ENCODE measurements around the gene SGIP1.

The SGIP1 gene, protein sequence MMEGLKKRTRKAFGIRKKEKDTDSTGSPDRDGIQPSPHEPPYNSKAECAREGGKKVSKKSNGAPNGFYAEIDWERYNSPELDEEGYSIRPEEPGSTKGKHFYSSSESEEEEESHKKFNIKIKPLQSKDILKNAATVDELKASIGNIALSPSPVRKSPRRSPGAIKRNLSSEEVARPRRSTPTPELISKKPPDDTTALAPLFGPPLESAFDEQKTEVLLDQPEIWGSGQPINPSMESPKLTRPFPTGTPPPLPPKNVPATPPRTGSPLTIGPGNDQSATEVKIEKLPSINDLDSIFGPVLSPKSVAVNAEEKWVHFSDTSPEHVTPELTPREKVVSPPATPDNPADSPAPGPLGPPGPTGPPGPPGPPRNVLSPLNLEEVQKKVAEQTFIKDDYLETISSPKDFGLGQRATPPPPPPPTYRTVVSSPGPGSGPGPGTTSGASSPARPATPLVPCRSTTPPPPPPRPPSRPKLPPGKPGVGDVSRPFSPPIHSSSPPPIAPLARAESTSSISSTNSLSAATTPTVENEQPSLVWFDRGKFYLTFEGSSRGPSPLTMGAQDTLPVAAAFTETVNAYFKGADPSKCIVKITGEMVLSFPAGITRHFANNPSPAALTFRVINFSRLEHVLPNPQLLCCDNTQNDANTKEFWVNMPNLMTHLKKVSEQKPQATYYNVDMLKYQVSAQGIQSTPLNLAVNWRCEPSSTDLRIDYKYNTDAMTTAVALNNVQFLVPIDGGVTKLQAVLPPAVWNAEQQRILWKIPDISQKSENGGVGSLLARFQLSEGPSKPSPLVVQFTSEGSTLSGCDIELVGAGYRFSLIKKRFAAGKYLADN

DNA sequence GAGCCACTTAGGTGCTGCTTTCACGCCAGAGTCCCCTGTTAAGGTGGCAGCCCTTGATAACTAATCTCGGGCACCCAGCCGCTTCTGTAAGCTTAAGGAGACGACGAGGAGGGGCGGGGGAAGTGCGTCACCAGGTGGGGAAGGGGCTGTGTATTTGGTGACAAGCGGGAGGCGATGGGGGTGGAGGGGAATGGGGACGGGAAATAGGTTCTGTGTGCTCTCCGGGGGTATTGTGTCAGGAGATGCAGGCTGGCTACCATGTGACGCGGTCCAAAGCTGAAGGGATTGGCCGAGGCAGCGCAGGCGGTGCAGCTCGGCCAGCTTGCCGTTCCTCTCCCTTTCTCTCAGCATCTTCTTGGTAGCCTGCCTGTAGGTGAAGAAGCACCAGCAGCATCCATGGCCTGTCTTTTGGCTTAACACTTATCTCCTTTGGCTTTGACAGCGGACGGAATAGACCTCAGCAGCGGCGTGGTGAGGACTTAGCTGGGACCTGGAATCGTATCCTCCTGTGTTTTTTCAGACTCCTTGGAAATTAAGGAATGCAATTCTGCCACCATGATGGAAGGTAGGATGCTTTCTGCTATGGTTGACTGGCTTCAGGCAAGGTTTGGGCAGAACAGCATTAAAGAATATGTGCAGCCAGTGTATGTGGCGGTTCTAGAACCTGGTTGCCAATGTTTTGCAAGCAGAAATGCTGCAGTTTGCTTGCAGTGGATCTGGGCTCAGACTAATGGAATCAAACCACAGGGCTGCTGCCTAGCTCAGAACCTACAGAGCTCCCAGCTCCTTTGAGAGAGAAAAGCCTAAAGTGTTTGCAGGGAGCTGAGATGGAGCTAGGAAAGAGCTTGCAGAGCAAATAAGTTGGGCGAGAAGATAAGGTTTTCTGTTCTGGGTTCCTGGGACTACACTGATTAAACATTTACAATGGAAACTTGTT is at the start of gene SGIP1:
TSS of gene SGIP1 (plus strand) at position 350 of the 937 bp plus-strand sequence. CDS start at position 556, 206 bp downstream.
- DNase-seq: peak in 55 of 56 donors; percentile 26 to 90 (median 77)

DNA sequence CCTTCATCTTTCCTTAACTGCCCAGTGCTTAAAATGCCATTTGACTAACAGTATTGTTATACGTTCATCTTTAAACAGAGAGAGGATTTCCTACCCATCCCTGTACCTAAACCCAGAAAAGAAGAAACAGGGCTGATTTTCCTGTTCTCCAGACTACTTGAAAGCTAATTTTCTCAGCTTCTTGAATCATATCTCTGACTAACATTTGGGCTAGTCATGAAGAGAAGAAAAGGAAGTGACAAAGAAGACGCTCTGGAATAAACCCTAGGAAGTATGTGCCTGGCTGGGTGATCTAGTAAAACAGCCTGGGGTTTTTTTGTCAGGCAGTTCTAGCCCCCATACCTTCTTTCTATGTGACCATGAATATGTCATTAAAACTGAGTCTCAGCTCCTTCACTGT is 44.8 kb upstream of the SGIP1 start:
- no peak for DNase-seq

DNA sequence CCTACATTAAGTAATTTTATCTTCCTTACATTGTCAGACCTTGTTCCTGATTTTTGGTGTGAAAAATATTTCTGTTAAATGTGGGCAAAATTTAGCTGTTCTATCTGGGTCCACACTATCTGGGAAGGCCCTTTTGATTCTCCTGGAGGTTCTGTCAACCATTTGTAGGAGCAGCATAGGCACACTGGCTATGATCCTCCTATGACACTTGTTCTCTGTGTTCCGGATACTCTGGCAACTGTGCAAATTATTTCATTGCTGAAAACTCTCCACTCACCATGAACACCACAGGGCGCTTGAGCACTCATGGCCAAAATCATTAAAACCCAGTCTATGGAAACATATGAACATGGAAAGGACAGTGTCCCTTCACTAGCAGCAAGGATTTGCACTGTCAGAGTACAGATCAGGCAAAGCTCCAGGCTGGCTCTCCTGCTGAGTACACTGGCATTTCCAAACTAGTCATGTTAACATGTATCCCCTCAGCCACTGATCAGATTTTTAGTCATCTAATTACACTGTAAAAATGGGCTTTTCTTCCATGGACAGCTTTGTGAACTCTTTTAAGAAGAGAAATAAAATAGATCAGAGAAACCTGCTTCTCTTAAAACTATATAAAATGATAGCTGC is 43.9 kb upstream of the SGIP1 start:
- DNase-seq: no peak

GRCh38 chr1:66490816-66491215 is 43.1 kb upstream of the SGIP1 start:
- no peak for DNase-seq

DNA sequence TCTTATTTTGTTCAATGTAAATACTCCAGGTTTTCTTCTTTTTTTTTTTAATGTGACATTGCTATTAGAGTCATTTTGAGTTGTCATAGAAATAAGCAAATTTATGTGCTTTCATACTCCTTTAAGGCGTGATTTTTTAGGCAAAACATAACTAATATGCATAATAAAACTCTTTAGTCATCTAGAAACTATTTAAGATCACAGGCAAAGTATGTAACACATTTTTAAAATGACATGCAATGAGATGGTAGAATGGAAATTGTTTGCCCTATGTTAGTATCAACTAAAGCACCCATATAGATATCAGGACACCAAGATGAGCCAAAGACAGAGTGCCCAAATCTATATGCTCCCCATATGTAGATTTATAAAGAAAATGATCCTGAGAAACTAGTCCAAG is 41.5 kb upstream of the SGIP1 start:
- DNase-seq: no peak

GRCh38 chr1:66493731-66494130 is 40.2 kb upstream of the SGIP1 start:
- DNase-seq: no peak

- DNase-seq: no peak
Measured at GRCh38 chr1:66494482-66494881, 39.5 kb upstream of the SGIP1 start.

GRCh38 chr1:66495495-66495894 is 38.5 kb upstream of the SGIP1 start:
- DNase-seq: no peak

DNA sequence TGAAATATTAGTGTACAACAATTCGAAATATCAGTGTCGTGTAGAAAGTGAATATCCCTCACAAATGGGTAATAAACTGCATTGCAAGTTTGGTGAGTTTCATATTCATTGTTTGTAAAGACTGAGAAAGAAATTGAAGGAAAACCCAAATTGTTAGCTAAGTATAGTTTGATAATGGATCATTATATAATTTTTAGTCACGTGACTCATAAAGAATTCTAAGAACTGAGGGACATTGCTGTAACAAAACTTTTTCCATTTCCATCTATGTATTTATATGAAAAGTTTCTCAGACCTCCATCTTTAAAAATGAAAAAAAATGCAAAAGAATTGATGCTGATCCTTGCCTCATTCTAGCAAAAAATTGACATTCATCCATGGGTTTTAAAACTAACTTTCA is 36.0 kb upstream of the SGIP1 start:
- DNase-seq: no peak

GRCh38 chr1:66500301-66500700 is 33.7 kb upstream of the SGIP1 start:
- no peak for DNase-seq

- DNase-seq: no peak
Measured at GRCh38 chr1:66502086-66502485, 31.9 kb upstream of the SGIP1 start.

DNA sequence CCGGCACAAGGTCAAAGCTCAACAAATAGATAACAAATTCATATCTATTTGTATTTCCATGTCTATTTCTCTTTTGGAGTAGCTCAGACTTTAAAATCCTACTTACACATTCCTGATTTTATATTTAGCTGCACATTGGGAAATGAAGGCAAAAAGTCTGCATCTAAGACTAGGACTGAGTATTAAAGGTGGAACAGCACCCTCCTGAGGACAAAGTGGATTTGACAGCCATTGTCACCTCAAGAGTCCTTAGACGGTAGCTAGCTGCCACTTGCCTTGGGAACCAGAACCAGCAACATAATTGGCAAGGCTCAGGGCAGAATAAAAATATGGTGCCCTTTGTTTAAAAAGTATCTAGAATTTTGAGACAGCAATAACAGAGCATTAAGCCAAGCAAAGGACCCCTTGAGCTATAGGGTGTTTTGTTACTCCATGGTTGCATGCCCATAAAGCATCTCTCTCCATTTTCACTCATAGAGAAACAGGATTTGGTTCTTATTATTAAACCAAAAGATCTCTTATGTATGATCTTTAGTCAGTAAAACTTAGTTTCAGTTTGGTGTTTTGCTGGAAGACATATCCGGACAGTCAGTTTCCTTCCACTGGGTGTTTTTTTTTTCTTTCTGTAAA is 30.0 kb upstream of the SGIP1 start:
- peak in 29 of 56 donors; percentile 0 to 59 (median 11) for DNase-seq

DNA sequence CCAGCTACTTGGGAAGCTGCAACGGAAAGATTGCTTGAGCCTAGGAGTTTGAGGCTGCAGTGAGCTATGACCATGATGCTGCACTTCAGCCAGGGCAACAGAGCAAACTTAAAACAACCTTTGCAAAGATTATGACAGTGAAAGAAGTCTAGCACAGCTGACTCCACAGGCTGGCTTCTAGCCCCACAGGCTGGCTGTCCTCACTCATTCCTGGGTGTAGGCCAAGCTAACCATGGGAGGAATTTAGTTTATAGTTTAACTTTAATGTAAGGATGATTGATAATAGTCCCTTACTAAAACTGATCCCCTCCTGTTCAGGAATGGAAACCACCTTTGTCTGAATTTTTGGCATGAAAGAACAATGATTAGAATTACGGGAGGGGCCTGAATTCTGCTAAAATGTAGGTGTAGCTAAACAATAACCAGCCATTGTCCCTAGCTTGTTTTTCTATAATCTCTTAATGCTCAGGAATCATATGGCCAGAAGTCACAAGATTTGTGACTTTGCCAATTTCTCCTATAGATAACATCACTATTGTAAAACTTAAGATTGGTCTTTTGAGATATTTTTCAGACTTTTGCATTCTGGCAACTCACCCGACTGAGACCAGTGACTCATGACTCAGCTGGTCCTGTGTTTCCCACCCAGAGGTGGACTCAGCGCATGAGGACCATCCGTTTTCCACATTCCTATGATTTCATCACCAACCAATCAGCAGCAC is 28.1 kb upstream of the SGIP1 start:
- DNase-seq: no peak

DNA sequence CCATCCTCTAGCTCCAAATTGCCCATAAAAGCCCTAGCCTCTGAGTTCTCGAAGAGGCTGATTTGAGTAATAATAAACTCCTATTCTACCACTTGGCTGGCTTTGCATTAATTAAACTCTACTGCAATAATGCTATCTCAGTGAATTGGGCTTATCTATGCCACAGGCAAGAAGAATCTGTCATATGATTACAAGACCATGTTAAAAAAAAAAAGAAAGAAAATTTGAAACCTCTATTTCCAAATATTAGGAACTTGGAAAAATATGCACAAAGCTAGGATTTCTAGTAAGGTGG is 27.6 kb upstream of the SGIP1 start:
- no peak for DNase-seq

GRCh38 chr1:66506991-66507390 is 27.0 kb upstream of the SGIP1 start:
- DNase-seq: no peak

- DNase-seq: no peak
Measured at GRCh38 chr1:66510407-66510806, 23.5 kb upstream of the SGIP1 start.

DNA sequence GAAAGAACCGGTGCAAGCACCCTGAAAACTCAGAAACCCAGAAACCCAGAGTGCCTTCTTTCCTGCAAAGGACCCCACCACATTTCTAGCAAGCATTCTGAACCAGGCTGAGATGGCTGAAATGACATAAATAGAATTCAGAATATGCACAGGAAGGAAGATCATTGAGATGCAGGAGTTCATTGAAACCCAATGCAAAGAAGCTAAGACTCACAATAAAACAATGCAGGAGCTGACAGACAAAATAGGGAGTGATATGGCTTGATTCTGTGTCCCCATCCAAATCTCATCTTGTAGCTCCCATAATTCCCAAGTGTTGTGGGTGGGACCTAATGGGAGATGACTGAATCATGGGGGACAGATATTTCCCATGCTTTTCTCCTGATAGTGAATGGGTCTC is 22.8 kb upstream of the SGIP1 start:
- DNase-seq: no peak

- no peak for DNase-seq
Measured at GRCh38 chr1:66517959-66518358, 16.0 kb upstream of the SGIP1 start.

DNA sequence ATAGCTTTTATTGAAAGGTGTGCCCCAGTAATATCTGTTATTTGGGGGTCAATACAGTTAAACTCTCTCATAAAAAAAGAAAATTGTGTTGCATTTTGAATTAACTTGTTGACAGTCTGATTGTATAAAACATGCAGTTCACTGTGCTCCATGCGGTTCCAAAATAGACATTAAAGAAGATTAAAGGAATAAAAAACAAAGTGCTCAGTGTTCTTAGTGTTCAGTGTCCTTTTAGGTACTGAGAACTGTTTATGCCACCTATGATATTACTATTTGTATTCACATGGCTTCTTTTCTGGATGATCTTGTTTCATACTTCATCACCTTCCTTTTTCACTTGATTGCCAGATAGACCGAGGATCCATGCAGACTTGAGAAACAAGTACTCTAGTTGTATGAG is 15.3 kb upstream of the SGIP1 start:
- no peak for DNase-seq

DNA sequence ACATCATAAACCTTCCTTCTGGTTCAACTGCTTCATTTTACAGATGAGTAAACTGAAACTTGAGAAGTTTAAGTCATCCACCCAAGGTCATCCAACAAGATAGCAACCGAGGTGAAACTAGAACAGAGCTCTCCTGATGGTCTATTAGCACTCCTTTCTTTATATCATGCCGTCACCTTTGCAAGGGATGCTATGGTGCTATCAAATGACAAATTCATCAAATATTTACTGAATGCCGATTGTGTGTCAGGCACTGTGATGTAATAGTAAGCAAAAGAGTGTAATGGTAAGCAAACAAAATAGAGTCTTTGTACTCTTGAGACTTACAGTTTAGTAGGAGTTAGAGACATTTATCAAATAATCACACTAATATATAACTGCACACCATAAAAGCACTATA is 14.0 kb upstream of the SGIP1 start:
- no peak for DNase-seq
